Endothelial cell (in vitro differentiated cells): ENCODE measurements around the gene HS2ST1. TPM values are rescaled to one million over a fixed set of nuclear protein-coding genes. Genes with fewer than 3 reads are reported as not detected.

Experiments
- DNase-seq: peaks from one replicate; pipeline ENCODE4 v3.0.0; 2021; ENCODE audit warnings: low spot score
- H3K27ac Mint-ChIP-seq: one replicate; pipeline ENCODE4 v1.8.0; 2021; ENCODE audit warnings: mixed read lengths, inconsistent platforms; ENCODE audit not compliant: unreplicated experiment
- H3K27me3 Mint-ChIP-seq: one replicate; pipeline ENCODE4 v1.8.0; 2021; ENCODE audit warnings: mild to moderate bottlenecking, moderate library complexity, mixed read lengths, inconsistent platforms; ENCODE audit not compliant: unreplicated experiment
- H3K36me3 Mint-ChIP-seq: one replicate; pipeline ENCODE4 v1.8.0; 2021; ENCODE audit warnings: mild to moderate bottlenecking, low read depth, mixed read lengths, inconsistent platforms; ENCODE audit not compliant: unreplicated experiment
- H3K4me1 Mint-ChIP-seq: one replicate; pipeline ENCODE4 v1.8.0; 2021; ENCODE audit warnings: mild to moderate bottlenecking, mixed read lengths, inconsistent platforms; ENCODE audit not compliant: unreplicated experiment
- H3K4me3 Mint-ChIP-seq: one replicate; pipeline ENCODE4 v1.8.0; 2021; ENCODE audit warnings: mild to moderate bottlenecking, mixed read lengths, inconsistent platforms; ENCODE audit not compliant: unreplicated experiment
- H3K9me3 Mint-ChIP-seq: one replicate; pipeline ENCODE4 v1.8.0; 2021; ENCODE audit warnings: mixed read lengths, inconsistent platforms; ENCODE audit not compliant: unreplicated experiment
- CTCF ChIP-seq: fragments of 200-600 bp; sonication (generic); IDR thresholded peaks from one replicate; pipeline ENCODE4 v1.5.0; 2021; ENCODE audit warnings: antibody characterized with exemption; ENCODE audit not compliant: unreplicated experiment
- total RNA-seq: library from RNA; stranded (reverse); fragmentation: NEBNext Ultra II Directional; extraction: Animal tissue kit (Norgen Biotek cat#: 25700); gene quantifications from one replicate; pipeline ENCODE4 v1.2.1, GENCODE V29; 2021; ENCODE audit not compliant: unreplicated experiment

The HS2ST1 gene
- total RNA-seq, 1 donor from 2014 or later = 22.1 TPM

- H3K27me3 Mint-ChIP-seq = peaks cover 5% of the 10 kb centered on the region
- H3K27ac Mint-ChIP-seq = no peak overlapping the region
- H3K36me3 Mint-ChIP-seq = peaks cover 10% of the 10 kb centered on the region
- peaks cover 18% of the 10 kb centered on the region for H3K4me1 Mint-ChIP-seq
- peak; percentile 50 for DNase-seq
- no peak for TF ChIP-seq CTCF
- H3K9me3 Mint-ChIP-seq = no peaks in the 10 kb centered on the region
- no peak overlapping the region for H3K4me3 Mint-ChIP-seq
These were observed 732 bp downstream of the HS2ST1 start for GRCh38 chr1:86914998-86915736.

GRCh38 chr1:86915737-86916235 is 1.4 kb downstream of the HS2ST1 start:
- Mint-ChIP-seq H3K27ac (no peak overlapping the region), H3K9me3 (no peaks in the 10 kb centered on the region), H3K36me3 (peaks cover 8% of the 10 kb centered on the region), H3K27me3 (peaks cover 5% of the 10 kb centered on the region), H3K4me1 (peaks cover 16% of the 10 kb centered on the region), H3K4me3 (no peak overlapping the region)
- no peak for DNase-seq
- no peak for TF ChIP-seq CTCF

GRCh38 chr1:86916752-86917151 is 2.3 kb downstream of the HS2ST1 start:
- no peak overlapping the region for H3K27ac Mint-ChIP-seq
- no peak for TF ChIP-seq CTCF
- peaks cover 8% of the 10 kb centered on the region for H3K4me1 Mint-ChIP-seq
- no peak for DNase-seq
- no peak overlapping the region for H3K4me3 Mint-ChIP-seq
- H3K27me3 Mint-ChIP-seq = peaks cover 5% of the 10 kb centered on the region
- H3K36me3 Mint-ChIP-seq = peaks cover 6% of the 10 kb centered on the region
- H3K9me3 Mint-ChIP-seq = no peaks in the 10 kb centered on the region

- H3K27ac Mint-ChIP-seq = no peak overlapping the region
- no peaks in the 10 kb centered on the region for H3K27me3 Mint-ChIP-seq
- H3K4me3 Mint-ChIP-seq = no peak overlapping the region
- peaks cover 24% of the 10 kb centered on the region for H3K36me3 Mint-ChIP-seq
- TF ChIP-seq CTCF = no peak
- peaks cover 11% of the 10 kb centered on the region for H3K9me3 Mint-ChIP-seq
- DNase-seq = no peak
- H3K4me1 Mint-ChIP-seq = peaks cover 7% of the 10 kb centered on the region
These were observed 8.0 kb downstream of the HS2ST1 start for GRCh38 chr1:86922445-86922844.

GRCh38 chr1:86924324-86924960 is 10.0 kb downstream of the HS2ST1 start:
- Mint-ChIP-seq H3K4me1 (peaks cover 7% of the 10 kb centered on the region), H3K36me3 (peaks cover 24% of the 10 kb centered on the region), H3K27ac (no peak overlapping the region), H3K27me3 (no peaks in the 10 kb centered on the region), H3K9me3 (peaks cover 11% of the 10 kb centered on the region), H3K4me3 (no peak overlapping the region)
- no peak for TF ChIP-seq CTCF
- DNase-seq = no peak
